ENCODE results near the gene MGAT4D. TPM values are rescaled to one million over a fixed set of nuclear protein-coding genes. Genes with fewer than 3 reads are reported as not detected.

The MGAT4D gene
- polyA plus RNA-seq (2012; ENCODE audit: insufficient read depth, insufficient read length, low read depth), result not detected

- Histone ChIP-seq H3K4me3 (ENCODE audit: low read depth, low read length) (no peak within 1 kb of the TSS), H3K27me3 (no peaks in the 10 kb centered on the region; the same call in 1 of the 2 replicates), H3K36me3 (no peaks in the 10 kb centered on the region), H3K4me1 (no peaks in the 10 kb centered on the region), H3K9me3 (no peaks in the 10 kb centered on the region)
- DNase-seq, result peak; percentile 5
- no peak for TF ChIP-seq CTCF (IDR thresholded peaks at IDR 0.05; ENCODE audit: low read depth, low read length)
These were observed at the start of gene MGAT4D for GRCh38 chr4:140497747-140498636. TSS of gene MGAT4D (minus strand) at chr4:140498293. CDS start at chr4:140498222, 71 bp downstream.

DNA sequence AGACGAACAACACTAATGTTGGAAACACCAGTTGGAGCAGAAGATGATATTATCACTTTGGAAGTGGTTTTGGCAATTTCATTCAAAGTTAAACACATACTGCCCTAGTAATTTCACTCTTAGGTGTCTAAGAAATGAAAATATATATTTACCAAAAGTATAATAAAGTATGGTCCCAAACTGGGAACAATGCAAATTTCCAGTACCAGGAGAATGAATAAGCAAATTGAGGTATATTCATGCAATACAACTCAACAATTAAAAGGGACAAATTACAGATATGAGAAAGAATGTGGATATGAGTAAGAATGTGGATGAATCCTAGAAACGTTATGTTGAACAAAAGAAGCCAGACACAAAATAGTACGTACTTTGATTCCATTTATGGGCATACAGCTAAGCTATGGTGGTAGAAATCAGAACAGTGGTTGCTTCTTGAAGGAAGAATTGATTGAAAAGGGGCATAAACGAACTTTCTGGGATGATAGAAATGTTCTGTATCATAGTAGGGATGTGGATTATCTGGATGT, 35.9 kb upstream of the MGAT4D start:
- H3K4me1 ChIP-seq, result peaks cover 7% of the 10 kb centered on the region; the same call in 1 of the 2 replicates
- H3K4me3 ChIP-seq (ENCODE audit: low read depth, low read length), result no peak overlapping the region
- peaks cover 4% of the 10 kb centered on the region; the same call in 1 of the 2 replicates for H3K36me3 ChIP-seq
- TF ChIP-seq CTCF (IDR thresholded peaks at IDR 0.05; ENCODE audit: low read depth, low read length), result no peak
- H3K27me3 ChIP-seq, result no peaks in the 10 kb centered on the region
- H3K9me3 ChIP-seq, result no peaks in the 10 kb centered on the region
- no peak for DNase-seq

DNA sequence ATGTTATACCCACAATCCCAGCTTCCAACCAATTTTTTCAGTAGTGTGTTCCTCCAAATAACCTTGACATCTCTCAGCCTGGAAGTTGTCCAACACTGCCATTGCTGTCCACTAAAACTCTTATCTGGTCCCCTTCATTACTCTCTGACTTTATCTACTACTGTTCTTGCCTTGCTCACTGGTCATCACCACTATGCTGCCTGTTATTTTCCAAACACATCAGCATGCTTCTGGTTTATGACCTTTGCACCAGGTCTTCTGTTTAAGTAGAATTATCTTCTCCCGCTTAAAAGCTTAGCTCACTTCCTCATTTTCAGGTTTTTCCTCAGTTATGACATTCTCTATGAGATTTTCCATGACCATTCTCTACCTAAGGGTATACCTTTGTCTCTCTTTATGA, 31.3 kb upstream of the MGAT4D start:
- Histone ChIP-seq H3K9me3 (no peaks in the 10 kb centered on the region), H3K4me3 (ENCODE audit: low read depth, low read length) (no peak overlapping the region), H3K27me3 (no peaks in the 10 kb centered on the region), H3K4me1 (peaks cover 7% of the 10 kb centered on the region; the same call in 1 of the 2 replicates), H3K36me3 (peaks cover 7% of the 10 kb centered on the region)
- no peak for TF ChIP-seq CTCF (IDR thresholded peaks at IDR 0.05; ENCODE audit: low read depth, low read length)
- peak; percentile 34 for DNase-seq

GRCh38 chr4:140523857-140524742, 26.0 kb upstream of the MGAT4D start, which contains the start of gene ELMOD2:
TSS of gene ELMOD2 (plus strand) at chr4:140524168. CDS start at chr4:140525429, 1,261 bp downstream.
- H3K4me3 ChIP-seq (ENCODE audit: low read depth, low read length), result peak within 1 kb of the TSS; percentile 78

DNA sequence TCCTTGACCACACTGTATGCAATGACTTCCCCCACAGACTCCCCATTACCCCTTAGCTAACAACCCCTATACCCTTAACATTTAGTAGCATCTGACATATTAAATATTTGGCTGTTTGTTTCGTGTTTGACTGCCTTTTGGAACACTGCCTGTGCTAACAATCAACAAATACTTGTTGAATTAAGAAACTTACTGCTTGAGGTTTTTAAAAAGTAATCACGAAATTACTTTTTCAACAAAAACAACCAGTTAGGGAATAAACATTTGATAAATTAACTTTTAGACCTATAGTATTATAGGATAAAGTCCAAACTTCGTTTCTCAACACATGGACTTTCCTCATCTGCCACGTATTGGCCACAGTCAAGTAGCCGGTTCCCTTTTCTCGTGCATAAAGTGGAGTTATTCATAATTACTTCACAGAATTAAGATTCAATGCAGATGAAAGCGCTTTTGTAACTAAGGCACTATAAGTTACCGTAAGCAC, 25.3 kb upstream of the MGAT4D start:
- DNase-seq, result no peak
- H3K4me3 ChIP-seq (ENCODE audit: low read depth, low read length), result peak overlapping the region; percentile 53
- H3K36me3 ChIP-seq, result peaks cover 7% of the 10 kb centered on the region
- H3K9me3 ChIP-seq, result no peaks in the 10 kb centered on the region
- TF ChIP-seq CTCF (IDR thresholded peaks at IDR 0.05; ENCODE audit: low read depth, low read length), result no peak
- H3K4me1 ChIP-seq, result no peaks in the 10 kb centered on the region
- no peaks in the 10 kb centered on the region for H3K27me3 ChIP-seq

More at GRCh38 chr4:140523857-140524742, 26.0 kb upstream of the MGAT4D start, which contains the start of gene ELMOD2:
- no peaks in the 10 kb centered on the region; the same call in 1 of the 2 replicates for H3K4me1 ChIP-seq
- TF ChIP-seq CTCF (IDR thresholded peaks at IDR 0.05; ENCODE audit: low read depth, low read length), result peak; percentile 95
- H3K36me3 ChIP-seq, result peaks cover 7% of the 10 kb centered on the region
- peak; percentile 99 for DNase-seq
- H3K9me3 ChIP-seq, result no peaks in the 10 kb centered on the region
- H3K27me3 ChIP-seq, result no peaks in the 10 kb centered on the region

Measured in BE2C (cell line).